Keratinocyte (primary cell): Measurements from ENCODE around the gene JAKMIP1. TPM values are rescaled to one million over a fixed set of nuclear protein-coding genes. Genes with fewer than 3 reads are reported as not detected.

Experiments
- DNase-seq: peaks from one replicate; pipeline ENCODE4 v3.0.0-alpha.2; 2011; ENCODE audit warnings: low read depth, missing footprints, low spot score
- FAIRE-seq: peaks from 2 replicates; lab custom pipeline; 2011; peaks lifted over from hg19 to GRCh38; lab: Jason Lieb, UNC
- H2AFZ ChIP-seq: 2 replicates; pipeline ENCODE4 v1.6.0; 2012; ENCODE audit warnings: low read length, control low read depth, inconsistent platforms; ENCODE audit not compliant: control insufficient read depth
- H3K27ac ChIP-seq: 2 replicates; pipeline ENCODE4 v1.5.1; 2011; ENCODE audit warnings: low read length; ENCODE audit not compliant: control insufficient read depth, insufficient read depth
- H3K27me3 ChIP-seq: 3 replicates; pipeline ENCODE4 v1.6.0; 2011; ENCODE audit warnings: low read length; ENCODE audit not compliant: control insufficient read depth, insufficient read depth; ENCODE audit errors: extremely low read depth
- H3K36me3 ChIP-seq, 2 experiments: 2 replicates in 1 of 2; 3 replicates in 1 of 2; pipeline ENCODE4 v1.5.1; 2011; ENCODE audit warnings: low read length in 2 of 2, mild to moderate bottlenecking in 1 of 2; ENCODE audit not compliant: control insufficient read depth in 2 of 2, insufficient read depth in 2 of 2; ENCODE audit errors: extremely low read depth in 1 of 2
- H3K4me1 ChIP-seq: 3 replicates; pipeline ENCODE4 v1.5.1; 2011; ENCODE audit warnings: low read length; ENCODE audit not compliant: control insufficient read depth, insufficient read depth; ENCODE audit errors: extremely low read depth
- H3K4me2 ChIP-seq: 3 replicates; pipeline ENCODE4 v1.6.0; 2011; ENCODE audit warnings: low read depth, low read length; ENCODE audit not compliant: control insufficient read depth, insufficient read depth; ENCODE audit errors: extremely low read depth
- H3K4me3 ChIP-seq, 3 experiments: fragments of 200-600 bp in 1 of 3; sonication (generic) in 1 of 3; 2 replicates in 2 of 3; 3 replicates in 1 of 3; pipeline ENCODE4 v1.5.1; 2011 to 2016; ENCODE audit warnings: low read length in 3 of 3, mild to moderate bottlenecking in 3 of 3, control low read depth in 2 of 3, inconsistent platforms in 1 of 3, low read depth in 1 of 3, mixed read lengths in 1 of 3, mixed run types in 1 of 3, moderate library complexity in 1 of 3; ENCODE audit not compliant: control insufficient read depth in 2 of 3, insufficient read depth in 2 of 3; ENCODE audit errors: extremely low read depth in 1 of 3
- H3K79me2 ChIP-seq: 2 replicates; pipeline ENCODE4 v1.6.0; 2012; ENCODE audit warnings: low read length; ENCODE audit not compliant: control insufficient read depth, insufficient read depth
- H3K9ac ChIP-seq: 3 replicates; pipeline ENCODE4 v1.6.0; 2011; ENCODE audit warnings: low read length; ENCODE audit not compliant: control insufficient read depth, insufficient read depth; ENCODE audit errors: extremely low read depth
- H3K9me1 ChIP-seq: 3 replicates; pipeline ENCODE4 v1.6.0; 2011; ENCODE audit warnings: low read length; ENCODE audit not compliant: control insufficient read depth, insufficient read depth; ENCODE audit errors: extremely low read depth
- H3K9me3 ChIP-seq: 2 replicates; pipeline ENCODE4 v1.5.1; 2012; ENCODE audit warnings: low read depth, low read length; ENCODE audit not compliant: control insufficient read depth
- H4K20me1 ChIP-seq: 3 replicates; pipeline ENCODE4 v1.6.0; 2011; ENCODE audit warnings: low read length; ENCODE audit not compliant: control insufficient read depth, insufficient read depth; ENCODE audit errors: extremely low read depth
- CTCF ChIP-seq, 3 experiments: IDR thresholded peaks in 1 of 3; conservative IDR thresholded peaks in 1 of 3; optimal IDR thresholded peaks in 1 of 3; 2 replicates in 2 of 3; 3 replicates in 1 of 3; pipeline versions ENCODE3 to v1.5.1; 2011; ENCODE audit warnings: low read length in 3 of 3, mild to moderate bottlenecking in 3 of 3, moderate library complexity in 2 of 3, control low read depth in 1 of 3, inconsistent platforms in 1 of 3; ENCODE audit not compliant: insufficient read depth in 2 of 3; ENCODE audit errors: extremely low read depth in 1 of 3
- EZH2 ChIP-seq: IDR thresholded peaks from one replicate; pipeline ENCODE4 v1.6.1; 2012; ENCODE audit warnings: inconsistent platforms, mild to moderate bottlenecking, low read length, moderate library complexity
- dilution Hi-C: fragments of 300-500 bp; cut with MboI; formaldehyde crosslinking; loops from one replicate; pipeline ENCODE4 v1.7.0; 2020; ENCODE audit warnings: low sequenced_read_pairs; ENCODE audit not compliant: extremely low pct_ligation_motif_present
- polyA plus RNA-seq, 5 experiments: library from polyadenylated mRNA; depleted of rRNA in 3 of 5; stranded (reverse) in 3 of 5; stranded (forward) in 1 of 5; unstranded in 1 of 5; fragments of >200 nt; gene quantifications; 1 replicate in 1 of 5; 2 replicates in 3 of 5; 3 replicates in 1 of 5; pipeline versions ENCODE4 v1.2.1 to v1.2.3, GENCODE V29; 2011 to 2012; ENCODE audit warnings: missing spikeins in 2 of 5, low read depth in 1 of 5, low replicate concordance in 1 of 5

JAKMIP1 gene
- polyA plus RNA-seq, 1 donor (not counting 4 experiments of a cell fraction or from before 2014, with no cell fraction given): not detected

- H3K9ac ChIP-seq: no peak overlapping the region
- no peak overlapping the region for H3K4me2 ChIP-seq
- dilution Hi-C loops: no loop called here
- H3K9me1 ChIP-seq: no peaks in the 10 kb centered on the region
- H3K9me3 ChIP-seq: no peaks in the 10 kb centered on the region
- no peak overlapping the region for H3K4me3 ChIP-seq
- DNase-seq (no peak), FAIRE-seq (no peak)
- no peaks in the 10 kb centered on the region for H3K79me2 ChIP-seq
- H3K4me1 ChIP-seq: no peaks in the 10 kb centered on the region
- H4K20me1 ChIP-seq: no peaks in the 10 kb centered on the region
- no peak overlapping the region for H3K27ac ChIP-seq
- TF ChIP-seq EZH2 (no peak), CTCF (optimal IDR thresholded peaks at IDR 0.05 in 1 of 3, IDR thresholded peaks at IDR 0.05 in 1 of 3, conservative IDR thresholded peaks at IDR 0.05 in 1 of 3; ENCODE audit: extremely low read depth in 1 of 3, insufficient read depth in 2 of 3, low read length in 3 of 3) (no peak)
- H2AFZ ChIP-seq: no peak overlapping the region
- H3K36me3 ChIP-seq: no peaks in the 10 kb centered on the region
- no peaks in the 10 kb centered on the region for H3K27me3 ChIP-seq
These were observed 22.7 kb downstream of the JAKMIP1 start for GRCh38 chr4:6177587-6178197.

- peaks cover 2% of the 10 kb centered on the region for H3K9me3 ChIP-seq
- no peak overlapping the region for H3K4me3 ChIP-seq
- no peak overlapping the region for H3K9ac ChIP-seq
- TF ChIP-seq CTCF (optimal IDR thresholded peaks at IDR 0.05 in 1 of 3, IDR thresholded peaks at IDR 0.05 in 1 of 3, conservative IDR thresholded peaks at IDR 0.05 in 1 of 3; ENCODE audit: extremely low read depth in 1 of 3, insufficient read depth in 2 of 3, low read length in 3 of 3) (no peak), EZH2 (no peak)
- no peak overlapping the region for H3K4me2 ChIP-seq
- H2AFZ ChIP-seq: no peak overlapping the region
- H3K9me1 ChIP-seq: no peaks in the 10 kb centered on the region
- no peak overlapping the region for H3K27ac ChIP-seq
- no peaks in the 10 kb centered on the region for H3K36me3 ChIP-seq
- no peak for FAIRE-seq
- no peak for DNase-seq
- dilution Hi-C loops: no loop called here
- no peaks in the 10 kb centered on the region for H3K79me2 ChIP-seq
- H3K27me3 ChIP-seq: no peaks in the 10 kb centered on the region
- no peaks in the 10 kb centered on the region for H4K20me1 ChIP-seq
- H3K4me1 ChIP-seq: no peaks in the 10 kb centered on the region
These were observed 24.9 kb downstream of the JAKMIP1 start for GRCh38 chr4:6175426-6175825.
